ENCODE data around the gene PIGH.

DNA sequence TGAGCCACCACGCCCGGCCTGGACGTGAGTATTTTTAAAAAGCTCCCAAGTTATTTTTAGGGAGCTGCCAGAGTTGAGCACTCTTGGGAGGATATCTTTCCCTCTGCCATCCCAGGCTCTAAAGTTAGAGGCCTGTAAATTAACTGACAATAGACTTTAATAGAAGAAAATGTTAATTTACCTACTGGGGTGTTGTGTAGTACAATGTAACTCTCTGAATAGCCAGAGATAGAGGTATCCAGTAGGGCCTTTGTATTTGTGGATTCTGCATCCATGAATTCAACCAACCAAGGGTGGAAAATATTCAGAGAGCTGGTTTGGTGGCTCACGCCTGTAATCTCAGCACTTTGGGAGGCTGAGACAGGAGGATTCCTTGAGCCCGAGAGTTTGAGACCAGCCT lies 7.6 kb upstream of the PIGH start:
- TF ChIP-seq CTCF (IDR thresholded peaks at IDR 0.05; ENCODE audit: insufficient read depth, low read depth, low read length) (no peak), EZH2 (IDR thresholded peaks at IDR 0.05; ENCODE audit: insufficient read depth, low read length) (no peak)
